GM12878 (cell line): ENCODE measurements around the gene INO80. TPM values are rescaled to one million over a fixed set of nuclear protein-coding genes. Genes with fewer than 3 reads are reported as not detected.

Experiments used
- ATAC-seq: fragments of 200-7000 bp; cut with Tn5 transposase; 3 replicates; pipeline ENCODE4 v1.9.1; 2020; ENCODE audit warnings: mild to moderate bottlenecking, moderate library complexity
- BruUV-seq: library from RNA; stranded (reverse); fragments of 400-500 nt; replicated peaks from 2 replicates; lab custom pipeline; 2021; lab: Mats Ljungman, UMichigan
- CTCF ChIA-PET: fragments of 300-600 bp; sonication (Branson Sonifier 250); formaldehyde crosslinking; extraction: SDS; loops from one replicate; lab custom pipeline; 2021; ENCODE audit warnings: inconsistent platforms; lab: Yijun Ruan, JAX
- POLR2A ChIA-PET: fragments of 350-600 bp; formaldehyde crosslinking; extraction: SDS; loops from one replicate; lab custom pipeline; 2021; ENCODE audit warnings: inconsistent platforms; lab: Charles Lee
- RAD21 ChIA-PET: fragments of 300-600 bp; sonication (Branson Sonifier 250); formaldehyde crosslinking; loops from one replicate; lab custom pipeline; 2023; ENCODE audit warnings: antibody characterized with exemption; ENCODE audit not compliant: unreplicated experiment; lab: Charles Lee
- SMC1A ChIA-PET: fragments of 300-600 bp; sonication (Branson Sonifier 250); formaldehyde crosslinking; loops from one replicate; lab custom pipeline; 2023; ENCODE audit not compliant: unreplicated experiment, uncharacterized antibody; lab: Charles Lee
- DNase-seq: peaks from one replicate; pipeline ENCODE4 v3.0.0-alpha.2; 2011; ENCODE audit warnings: low read depth, low spot score
- FAIRE-seq: peaks from 3 replicates; lab custom pipeline; 2011; peaks lifted over from hg19 to GRCh38; lab: Jason Lieb, UNC
- H2AFZ ChIP-seq: 2 replicates; pipeline ENCODE4 v1.6.0; 2011; ENCODE audit warnings: low read depth, low read length, control low read depth; ENCODE audit not compliant: control insufficient read depth
- H3K27ac ChIP-seq: 2 replicates; pipeline ENCODE4 v1.5.1; 2011; ENCODE audit warnings: control low read depth; ENCODE audit not compliant: control insufficient read depth, insufficient read depth
- H3K27me3 ChIP-seq, 2 experiments: replicated peaks in 1 of 2; 2 replicates each; pipeline versions ENCODE4 v1.6.0 to v1.6.1; 2011; ENCODE audit warnings: low read length in 1 of 2; ENCODE audit not compliant: control insufficient read depth in 2 of 2, insufficient read depth in 2 of 2
- H3K36me3 ChIP-seq, 2 experiments: 2 replicates each; pipeline ENCODE4 v1.5.1; 2011; ENCODE audit warnings: low read length in 1 of 2; ENCODE audit not compliant: control insufficient read depth in 2 of 2, insufficient read depth in 2 of 2
- H3K4me1 ChIP-seq: 2 replicates; pipeline ENCODE4 v1.6.1; 2011; ENCODE audit warnings: mild to moderate bottlenecking, low read length, moderate library complexity, mixed read lengths; ENCODE audit not compliant: control insufficient read depth, insufficient read depth
- H3K4me2 ChIP-seq: 2 replicates; pipeline ENCODE4 v1.6.0; 2011; ENCODE audit warnings: control low read depth; ENCODE audit not compliant: control insufficient read depth, insufficient read depth
- H3K4me3 ChIP-seq: fragments of 200-600 bp; sonication (generic); 2 replicates; pipeline ENCODE4 v1.5.1; 2016
- H3K79me2 ChIP-seq: 2 replicates; pipeline ENCODE4 v1.6.0; 2011; ENCODE audit warnings: low read length; ENCODE audit not compliant: control insufficient read depth, insufficient read depth
- H3K9ac ChIP-seq: 2 replicates; pipeline ENCODE4 v1.8.0; 2011; ENCODE audit warnings: low read length, control low read depth, mixed read lengths; ENCODE audit not compliant: control insufficient read depth, insufficient read depth
- H3K9me3 ChIP-seq: replicated peaks from 3 replicates; pipeline ENCODE4 v1.5.1; 2011; ENCODE audit warnings: mild to moderate bottlenecking, low read length; ENCODE audit not compliant: control insufficient read depth, insufficient read depth
- H4K20me1 ChIP-seq: 2 replicates; pipeline ENCODE4 v1.6.0; 2011; ENCODE audit not compliant: control insufficient read depth, insufficient read depth
- ATF7 ChIP-seq: fragments of 450-650 bp; IDR thresholded peaks from 2 replicates; pipeline ENCODE4 v1.6.1; 2016; ENCODE audit warnings: low read depth, mild to moderate bottlenecking
- BRCA1 ChIP-seq: IDR thresholded peaks from 2 replicates; pipeline ENCODE4 v1.6.1; 2011; ENCODE audit warnings: low read depth, low read length, improper control_type of control experiment
- CBX3 ChIP-seq: fragments of 200-600 bp; sonication (generic); IDR thresholded peaks from 2 replicates; pipeline ENCODE4 v1.6.1; 2016; ENCODE audit warnings: low read depth, borderline replicate concordance
- IKZF1 ChIP-seq: fragments of 450-650 bp; conservative IDR thresholded peaks from 2 replicates; pipeline ENCODE4 v1.6.1; 2017; ENCODE audit warnings: antibody characterized with exemption, mild to moderate bottlenecking
- IRF3 ChIP-seq: fragments of 450-650 bp; IDR thresholded peaks from 2 replicates; pipeline ENCODE4 v1.6.1; 2014; ENCODE audit warnings: mild to moderate bottlenecking
- MEF2A ChIP-seq: IDR thresholded peaks from 2 replicates; pipeline ENCODE4 v1.6.1; 2011; ENCODE audit warnings: low read depth, mild to moderate bottlenecking, low read length, moderate library complexity; ENCODE audit not compliant: insufficient read depth
- NFIC ChIP-seq: IDR thresholded peaks from 2 replicates; pipeline ENCODE4 v1.6.1; 2012; ENCODE audit warnings: low read depth, mild to moderate bottlenecking, inconsistent platforms, low read length, moderate library complexity
- PBX3 ChIP-seq: IDR thresholded peaks from 2 replicates; pipeline ENCODE4 v1.6.1; 2011; ENCODE audit warnings: mild to moderate bottlenecking, low read depth, low read length, moderate library complexity; ENCODE audit not compliant: insufficient replicate concordance
- RAD51 ChIP-seq: fragments of 450-650 bp; IDR thresholded peaks from 2 replicates; pipeline ENCODE4 v1.6.1; 2016; ENCODE audit warnings: moderate library complexity, mild to moderate bottlenecking, inconsistent platforms
- RCOR1 ChIP-seq: conservative IDR thresholded peaks from 2 replicates; pipeline ENCODE4 v1.6.1; 2012; ENCODE audit warnings: low read depth, low read length, improper control_type of control experiment
- SRF ChIP-seq, 2 experiments: IDR thresholded peaks; 2 replicates each; pipeline ENCODE4 v1.6.1; 2011; ENCODE audit warnings: low read depth in 2 of 2, low read length in 2 of 2, mild to moderate bottlenecking in 1 of 2, moderate library complexity in 1 of 2
- USF1 ChIP-seq: IDR thresholded peaks from 2 replicates; pipeline ENCODE4 v1.6.1; 2011; ENCODE audit warnings: borderline replicate concordance, low read depth, mild to moderate bottlenecking, moderate library complexity, mixed read lengths, low read length; ENCODE audit not compliant: insufficient read depth; ENCODE audit errors: extremely low read length
- WRNIP1 ChIP-seq: IDR thresholded peaks from 2 replicates; pipeline ENCODE4 v1.6.1; 2011; ENCODE audit warnings: low read depth, low read length, improper control_type of control experiment, borderline replicate concordance
- ZBED1 ChIP-seq: IDR thresholded peaks from 2 replicates; pipeline ENCODE4 v1.6.1; 2016; ENCODE audit warnings: borderline replicate concordance
- ZNF384 ChIP-seq: IDR thresholded peaks from 2 replicates; pipeline ENCODE4 v1.6.1; 2012; ENCODE audit warnings: low read depth, mild to moderate bottlenecking, low read length, improper control_type of control experiment, borderline replicate concordance
- WGBS: methylation state at CpG from one replicate; pipeline ENCODE4 v1.1.6; 2016; ENCODE audit warnings: low lambda C conversion rate; ENCODE audit not compliant: insufficient replicate concordance, insufficient coverage; ENCODE audit errors: missing lambda C conversion rate; 5-methylcytosine and 5-hydroxymethylcytosine counted together
- in situ Hi-C: fragments of 300-500 bp; cut with MboI; formaldehyde crosslinking; loops from 9 replicates; pipeline ENCODE4 v1.14.3; 2018; ENCODE audit warnings: mixed read lengths
- intact Hi-C: fragments of 100-400 bp; cut with micrococcal nuclease; formaldehyde crosslinking; loops from one replicate; pipeline ENCODE4 v1.14.2; 2022; ENCODE audit not compliant: unreplicated experiment
- polyA plus RNA-seq, 11 experiments: library from polyadenylated mRNA; depleted of rRNA in 4 of 11; unstranded in 6 of 11; stranded (reverse) in 5 of 11; fragments of >200 nt; fragmentation: Nextera tagmentation in 4 of 11; fragmentation: Illumina TruSeq in 1 of 11; extraction: Ambion mirVana in 4 of 11; extraction: Trizol in 1 of 11; gene quantifications; 1 replicate in 1 of 11; 2 replicates in 10 of 11; pipeline versions ENCODE4 v1.2.1 to v1.2.3, GENCODE V29; 2011 to 2016; ENCODE audit warnings: inconsistent platforms in 2 of 11, missing spikeins in 2 of 11, low read depth in 1 of 11
- total RNA-seq, 4 experiments: library from RNA; depleted of rRNA in 3 of 4; stranded (reverse); fragments of >200 nt in 3 of 4; fragmentation: Illumina TruSeq in 1 of 4; extraction: Trizol in 1 of 4; gene quantifications; 2 replicates each; pipeline versions ENCODE4 v1.2.1 to v1.2.3, GENCODE V29; 2013 to 2021
- TF ChIP-seq, protein P1 (sequence below): fragments of 150-350 bp; IDR thresholded peaks from 2 replicates; pipeline ENCODE4 v1.6.1; 2016; ENCODE audit warnings: low read depth, low read length

The INO80 gene
- total and polyA plus RNA-seq, 10 of the 15 experiments (the other 5 are each of a cell fraction or from before 2014, with no cell fraction given) = 4.5 to 25.0 (median 14.2) TPM

- Histone ChIP-seq H3K79me2 (no peaks in the 10 kb centered on the region), H3K4me3 (no peak overlapping the region), H2AFZ (no peak overlapping the region), H3K4me1 (no peaks in the 10 kb centered on the region), H3K27me3 (no peaks in the 10 kb centered on the region), H3K9me3 (no peaks in the 10 kb centered on the region), H3K9ac (no peak overlapping the region), H3K36me3 (peaks cover 8 to 31% of the 10 kb centered on the region in 2 experiments; a peak in 3 of 4 replicates), H3K27ac (no peak overlapping the region), H4K20me1 (no peaks in the 10 kb centered on the region), H3K4me2 (no peak overlapping the region)
- TF ChIP-seq PBX3 (no peak), ZNF384 (no peak), RAD51 (no peak), BRCA1 (no peak), IKZF1 (no peak), WRNIP1 (no peak), RCOR1 (no peak), ATF7 (no peak), USF1 (no peak), ZBED1 (no peak), CBX3 (no peak), IRF3 (no peak), NFIC (no peak), SRF (IDR thresholded peaks at IDR 0.05; ENCODE audit: low read depth in 2 of 2, low read length in 2 of 2) (no peak), MEF2A (no peak)
- TF ChIP-seq, protein P1, sequence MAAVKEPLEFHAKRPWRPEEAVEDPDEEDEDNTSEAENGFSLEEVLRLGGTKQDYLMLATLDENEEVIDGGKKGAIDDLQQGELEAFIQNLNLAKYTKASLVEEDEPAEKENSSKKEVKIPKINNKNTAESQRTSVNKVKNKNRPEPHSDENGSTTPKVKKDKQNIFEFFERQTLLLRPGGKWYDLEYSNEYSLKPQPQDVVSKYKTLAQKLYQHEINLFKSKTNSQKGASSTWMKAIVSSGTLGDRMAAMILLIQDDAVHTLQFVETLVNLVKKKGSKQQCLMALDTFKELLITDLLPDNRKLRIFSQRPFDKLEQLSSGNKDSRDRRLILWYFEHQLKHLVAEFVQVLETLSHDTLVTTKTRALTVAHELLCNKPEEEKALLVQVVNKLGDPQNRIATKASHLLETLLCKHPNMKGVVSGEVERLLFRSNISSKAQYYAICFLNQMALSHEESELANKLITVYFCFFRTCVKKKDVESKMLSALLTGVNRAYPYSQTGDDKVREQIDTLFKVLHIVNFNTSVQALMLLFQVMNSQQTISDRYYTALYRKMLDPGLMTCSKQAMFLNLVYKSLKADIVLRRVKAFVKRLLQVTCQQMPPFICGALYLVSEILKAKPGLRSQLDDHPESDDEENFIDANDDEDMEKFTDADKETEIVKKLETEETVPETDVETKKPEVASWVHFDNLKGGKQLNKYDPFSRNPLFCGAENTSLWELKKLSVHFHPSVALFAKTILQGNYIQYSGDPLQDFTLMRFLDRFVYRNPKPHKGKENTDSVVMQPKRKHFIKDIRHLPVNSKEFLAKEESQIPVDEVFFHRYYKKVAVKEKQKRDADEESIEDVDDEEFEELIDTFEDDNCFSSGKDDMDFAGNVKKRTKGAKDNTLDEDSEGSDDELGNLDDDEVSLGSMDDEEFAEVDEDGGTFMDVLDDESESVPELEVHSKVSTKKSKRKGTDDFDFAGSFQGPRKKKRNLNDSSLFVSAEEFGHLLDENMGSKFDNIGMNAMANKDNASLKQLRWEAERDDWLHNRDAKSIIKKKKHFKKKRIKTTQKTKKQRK = no peak
- WGBS = 86% methylated on average over 5 of the region's 5 CpGs
- POLR2A ChIA-PET = interaction anchor here (1.8 kb wide), 1 partner anchor 101 kb away, joined by 4 read pairs; no protein-coding TSS in a partner anchor
- FAIRE-seq (no peak), DNase-seq (no peak), ATAC-seq (no peak)
- in situ Hi-C loops = no loop called here
- CTCF ChIA-PET = no interaction called here
- BruUV-seq = TSS peak; percentile 8
- RAD21 ChIA-PET = interaction anchor here (0.9 kb wide), 1 partner anchor 138 kb away, joined by 3 read pairs; no protein-coding TSS in a partner anchor
- intact Hi-C loops = no loop called here
- SMC1A ChIA-PET = interaction anchor here (1.1 kb wide), 1 partner anchor 12 kb away, joined by 3 read pairs; no protein-coding TSS in a partner anchor
These were observed 73.2 kb downstream of the INO80 start for GRCh38 chr15:41042851-41043250.
